ENCODE measurements around the gene CFAP54. TPM values are rescaled to one million over a fixed set of nuclear protein-coding genes. Genes with fewer than 3 reads are reported as not detected.

CFAP54 gene
- total RNA-seq, 1 donor from 2014 or later, result 8.9 TPM

- DNase-seq (ENCODE audit: extremely low spot score, unreplicated experiment), result no peak
- TF ChIP-seq CTCF (conservative IDR thresholded peaks at IDR 0.05), result no peak
- Mint-ChIP-seq H3K4me3 (no peak overlapping the region), H3K27me3 (peaks cover 9% of the 10 kb centered on the region), H3K36me3 (no peaks in the 10 kb centered on the region), H3K4me1 (ENCODE audit: unreplicated experiment) (no peaks in the 10 kb centered on the region), H3K9me3 (no peaks in the 10 kb centered on the region), H3K27ac (no peak overlapping the region)
Measured at GRCh38 chr12:96878704-96879103, 389.3 kb downstream of the CFAP54 start.

- H3K4me3 Mint-ChIP-seq, result no peak overlapping the region
- no peak for DNase-seq (ENCODE audit: extremely low spot score, unreplicated experiment)
- H3K36me3 Mint-ChIP-seq, result no peaks in the 10 kb centered on the region
- no peaks in the 10 kb centered on the region for H3K9me3 Mint-ChIP-seq
- no peak for TF ChIP-seq CTCF (conservative IDR thresholded peaks at IDR 0.05)
- peaks cover 9% of the 10 kb centered on the region for H3K27me3 Mint-ChIP-seq
- H3K4me1 Mint-ChIP-seq (ENCODE audit: unreplicated experiment), result no peaks in the 10 kb centered on the region
- H3K27ac Mint-ChIP-seq, result no peak overlapping the region
Measured at GRCh38 chr12:96879301-96879700, 389.9 kb downstream of the CFAP54 start.

DNA sequence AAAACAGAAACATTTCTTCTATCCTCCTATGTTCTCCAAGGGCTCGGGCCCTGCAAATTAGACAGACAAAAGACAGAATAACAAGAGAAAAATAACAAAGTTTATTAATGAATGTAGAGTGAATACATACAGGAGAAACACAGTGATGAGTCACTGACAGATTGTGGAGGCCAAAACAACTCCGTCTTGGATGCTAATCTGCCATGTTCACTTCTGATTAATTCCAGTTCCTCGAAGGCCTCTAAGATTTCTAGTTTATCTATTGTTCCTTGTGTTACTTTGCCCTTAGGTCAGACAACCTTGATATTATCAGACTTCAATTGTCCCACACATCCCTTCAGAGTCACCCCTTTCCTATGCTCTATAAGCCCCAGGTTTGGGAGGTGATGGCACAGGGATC, 390.8 kb downstream of the CFAP54 start:
- H3K36me3 Mint-ChIP-seq, result no peaks in the 10 kb centered on the region
- no peak for DNase-seq (ENCODE audit: extremely low spot score, unreplicated experiment)
- H3K9me3 Mint-ChIP-seq, result no peaks in the 10 kb centered on the region
- H3K4me3 Mint-ChIP-seq, result no peak overlapping the region
- H3K4me1 Mint-ChIP-seq (ENCODE audit: unreplicated experiment), result no peaks in the 10 kb centered on the region
- H3K27me3 Mint-ChIP-seq, result peaks cover 9% of the 10 kb centered on the region
- H3K27ac Mint-ChIP-seq, result no peak overlapping the region
- TF ChIP-seq CTCF (conservative IDR thresholded peaks at IDR 0.05), result no peak

DNA sequence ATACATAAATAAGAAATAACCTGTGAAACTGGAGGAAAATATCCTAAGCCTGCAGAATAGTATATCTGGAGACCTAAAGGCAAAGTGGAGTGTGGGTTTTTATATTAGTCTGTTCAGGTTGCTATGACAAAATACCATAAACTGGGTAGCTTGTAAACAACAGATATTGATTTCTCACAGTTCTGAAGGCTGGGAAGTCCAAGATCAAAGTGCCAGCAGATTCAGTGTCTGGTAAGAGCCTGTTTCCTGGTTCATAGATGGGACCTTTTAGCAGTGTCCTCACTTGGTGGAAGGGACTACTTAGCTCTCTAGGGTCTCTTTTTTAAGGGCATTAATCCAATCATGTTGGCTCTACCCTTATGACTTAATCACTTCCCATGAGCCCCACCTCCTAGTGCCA, 392.2 kb downstream of the CFAP54 start:
- DNase-seq (ENCODE audit: extremely low spot score, unreplicated experiment), result no peak
- Mint-ChIP-seq H3K9me3 (no peaks in the 10 kb centered on the region), H3K4me1 (ENCODE audit: unreplicated experiment) (no peaks in the 10 kb centered on the region), H3K27ac (no peak overlapping the region), H3K4me3 (no peak overlapping the region), H3K27me3 (peaks cover 6% of the 10 kb centered on the region), H3K36me3 (no peaks in the 10 kb centered on the region)
- TF ChIP-seq CTCF (conservative IDR thresholded peaks at IDR 0.05), result no peak

DNA sequence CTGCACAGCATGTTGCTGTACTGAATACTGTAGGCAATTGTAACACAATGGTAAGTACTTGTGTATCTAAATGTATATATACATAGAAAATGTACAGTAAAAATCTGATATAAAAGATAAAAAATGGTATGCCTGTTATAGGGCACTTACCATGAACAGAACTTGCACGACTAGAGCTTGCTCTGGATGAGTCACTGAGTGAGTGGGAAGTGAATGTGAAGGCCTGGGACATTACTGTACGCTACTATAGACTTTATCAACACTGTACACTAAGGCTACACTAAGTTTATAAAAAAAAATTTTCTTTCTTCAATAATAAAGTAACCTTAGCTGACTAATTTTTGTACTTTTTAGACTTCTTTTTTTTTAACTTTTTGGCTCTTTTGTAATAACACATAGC, 393.5 kb downstream of the CFAP54 start:
- H3K4me3 Mint-ChIP-seq, result no peak overlapping the region
- H3K4me1 Mint-ChIP-seq (ENCODE audit: unreplicated experiment), result no peaks in the 10 kb centered on the region
- no peak for TF ChIP-seq CTCF (conservative IDR thresholded peaks at IDR 0.05)
- no peaks in the 10 kb centered on the region for H3K9me3 Mint-ChIP-seq
- no peaks in the 10 kb centered on the region for H3K36me3 Mint-ChIP-seq
- H3K27me3 Mint-ChIP-seq, result no peaks in the 10 kb centered on the region
- no peak overlapping the region for H3K27ac Mint-ChIP-seq
- DNase-seq (ENCODE audit: extremely low spot score, unreplicated experiment), result no peak

DNA sequence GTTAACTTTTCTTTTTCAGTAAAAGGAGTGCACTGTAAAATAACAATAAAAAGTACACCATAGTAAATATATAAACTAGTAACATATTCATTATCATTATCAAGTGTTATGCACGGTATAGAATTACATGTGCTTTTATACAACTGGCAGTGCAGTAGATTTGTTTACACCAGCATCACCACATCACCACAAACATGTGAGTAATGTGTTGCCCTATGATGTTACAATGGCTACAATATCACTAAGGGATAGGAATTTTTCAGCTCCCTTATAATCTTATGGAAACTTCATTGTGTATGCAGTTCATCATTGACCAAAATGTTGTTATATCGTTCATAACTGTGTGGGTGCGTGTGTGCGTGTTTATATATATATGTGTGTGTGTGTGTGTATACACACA, 394.2 kb downstream of the CFAP54 start:
- Mint-ChIP-seq H3K4me1 (ENCODE audit: unreplicated experiment) (no peaks in the 10 kb centered on the region), H3K36me3 (no peaks in the 10 kb centered on the region), H3K9me3 (no peaks in the 10 kb centered on the region), H3K4me3 (no peak overlapping the region), H3K27ac (no peak overlapping the region), H3K27me3 (no peaks in the 10 kb centered on the region)
- DNase-seq (ENCODE audit: extremely low spot score, unreplicated experiment), result no peak
- no peak for TF ChIP-seq CTCF (conservative IDR thresholded peaks at IDR 0.05)
